Fibroblast of the aortic adventitia (primary cell): ENCODE measurements around the gene TRIM8. TPM values are rescaled to one million over a fixed set of nuclear protein-coding genes. Genes with fewer than 3 reads are reported as not detected.

Experiments used
- DNase-seq: peaks from one replicate; pipeline ENCODE4 v3.0.0-alpha.2; 2010; ENCODE audit warnings: low read depth
- H3K4me3 ChIP-seq: 2 replicates; pipeline ENCODE4 v1.5.1; 2011; ENCODE audit warnings: low read depth, mild to moderate bottlenecking, control low read depth, low read length, moderate library complexity
- total RNA-seq: library from RNA; depleted of rRNA; stranded (reverse); fragments of >200 nt; gene quantifications from 2 replicates; pipeline ENCODE4 v1.2.3, GENCODE V29; 2012; ENCODE audit warnings: low replicate concordance
- TF ChIP-seq, protein P1 (sequence below): IDR thresholded peaks from 2 replicates; pipeline ENCODE4 v1.5.1; 2011; ENCODE audit warnings: mild to moderate bottlenecking, low read length, control low read depth, inconsistent platforms; ENCODE audit not compliant: insufficient read depth

Gene TRIM8
- total RNA-seq, 1 donor: 83.0 TPM

DNA sequence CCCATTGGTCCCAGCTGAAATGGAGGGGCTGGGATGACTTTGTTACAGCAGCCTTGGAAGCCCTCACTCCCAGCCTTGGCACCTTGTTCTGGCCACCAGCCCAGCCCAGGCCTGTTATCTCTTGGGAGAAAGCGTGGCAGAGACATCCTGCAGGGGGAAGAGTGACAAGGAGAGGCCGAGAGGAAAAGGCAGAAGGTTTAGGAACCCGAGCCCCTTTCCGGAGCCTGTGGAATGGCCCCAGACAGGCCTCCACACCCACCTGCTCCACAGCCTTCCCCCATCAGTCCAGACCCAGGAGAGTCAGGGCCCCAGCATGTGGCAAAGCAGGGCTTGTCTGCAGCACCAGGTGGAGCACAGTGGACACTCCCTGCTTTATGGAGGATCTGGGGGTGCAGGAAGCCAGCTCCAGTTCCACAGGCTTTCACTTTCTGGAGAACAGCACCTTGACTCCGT is 24.1 kb upstream of the TRIM8 start:
- no peak overlapping the region for H3K4me3 ChIP-seq
- TF ChIP-seq, protein P1, sequence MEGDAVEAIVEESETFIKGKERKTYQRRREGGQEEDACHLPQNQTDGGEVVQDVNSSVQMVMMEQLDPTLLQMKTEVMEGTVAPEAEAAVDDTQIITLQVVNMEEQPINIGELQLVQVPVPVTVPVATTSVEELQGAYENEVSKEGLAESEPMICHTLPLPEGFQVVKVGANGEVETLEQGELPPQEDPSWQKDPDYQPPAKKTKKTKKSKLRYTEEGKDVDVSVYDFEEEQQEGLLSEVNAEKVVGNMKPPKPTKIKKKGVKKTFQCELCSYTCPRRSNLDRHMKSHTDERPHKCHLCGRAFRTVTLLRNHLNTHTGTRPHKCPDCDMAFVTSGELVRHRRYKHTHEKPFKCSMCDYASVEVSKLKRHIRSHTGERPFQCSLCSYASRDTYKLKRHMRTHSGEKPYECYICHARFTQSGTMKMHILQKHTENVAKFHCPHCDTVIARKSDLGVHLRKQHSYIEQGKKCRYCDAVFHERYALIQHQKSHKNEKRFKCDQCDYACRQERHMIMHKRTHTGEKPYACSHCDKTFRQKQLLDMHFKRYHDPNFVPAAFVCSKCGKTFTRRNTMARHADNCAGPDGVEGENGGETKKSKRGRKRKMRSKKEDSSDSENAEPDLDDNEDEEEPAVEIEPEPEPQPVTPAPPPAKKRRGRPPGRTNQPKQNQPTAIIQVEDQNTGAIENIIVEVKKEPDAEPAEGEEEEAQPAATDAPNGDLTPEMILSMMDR: no peak
- peak; percentile 57 for DNase-seq

GRCh38 chr10:102620591-102621442 is 23.5 kb upstream of the TRIM8 start:
- peak; percentile 52 for DNase-seq
- H3K4me3 ChIP-seq: no peak overlapping the region
- TF ChIP-seq, protein P1: no peak

GRCh38 chr10:102621443-102622325 is 22.6 kb upstream of the TRIM8 start:
- TF ChIP-seq, protein P1: no peak
- DNase-seq: no peak
- no peak overlapping the region for H3K4me3 ChIP-seq

DNA sequence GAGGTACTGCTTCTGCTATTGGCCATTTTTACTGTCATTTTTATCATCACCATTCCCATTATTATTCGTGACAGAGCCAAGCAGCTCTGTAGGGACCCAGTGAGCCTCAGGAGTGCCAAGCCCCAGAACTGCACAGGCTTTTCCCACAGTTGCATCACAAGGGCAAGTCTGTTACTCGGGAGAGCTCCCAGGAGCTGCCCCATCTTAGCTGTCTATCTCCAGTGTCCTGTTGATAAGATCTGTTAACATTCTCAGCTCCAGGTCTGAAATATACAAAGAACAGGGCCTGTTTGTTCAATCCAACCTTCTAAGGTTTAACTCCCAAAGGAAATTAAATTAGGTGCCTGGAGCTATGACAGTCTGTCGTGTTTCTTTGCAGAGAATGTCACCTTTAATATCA is 20.2 kb upstream of the TRIM8 start:
- no peak for DNase-seq
- no peak overlapping the region for H3K4me3 ChIP-seq
- TF ChIP-seq, protein P1: no peak

- peak; percentile 70 for DNase-seq
- no peak overlapping the region for H3K4me3 ChIP-seq
- TF ChIP-seq, protein P1: no peak
These were observed 19.3 kb upstream of the TRIM8 start for GRCh38 chr10:102624751-102625645.

GRCh38 chr10:102626026-102626685 is 18.1 kb upstream of the TRIM8 start:
- no peak for DNase-seq
- TF ChIP-seq, protein P1: no peak
- no peak overlapping the region for H3K4me3 ChIP-seq
